WTC11 (cell line): ENCODE results near the gene INTS6L. TPM values are rescaled to one million over a fixed set of nuclear protein-coding genes. Genes with fewer than 3 reads are reported as not detected.

Experiments used
- ATAC-seq: fragments of 200-7000 bp; cut with Tn5 transposase; 2 replicates; pipeline ENCODE4 v1.10.0; 2021; ENCODE audit warnings: mild to moderate bottlenecking, moderate library complexity
- CTCF ChIA-PET: fragments of 300-600 bp; sonication (Branson Sonifier 250); formaldehyde crosslinking; loops from one replicate; lab custom pipeline; 2021; ENCODE audit warnings: antibody characterized with exemption; lab: Charles Lee
- POLR2A ChIA-PET: fragments of 350-600 bp; sonication (Branson Sonifier 250); formaldehyde crosslinking; loops from one replicate; lab custom pipeline; 2021; ENCODE audit warnings: antibody characterized with exemption; lab: Charles Lee
- DNase-seq: peaks from one replicate; pipeline ENCODE4 v3.0.0; 2021; ENCODE audit warnings: low spot score
- H3K27ac Mint-ChIP-seq: 2 replicates; pipeline ENCODE4 v1.8.0; 2021; ENCODE audit warnings: mixed read lengths
- H3K27me3 Mint-ChIP-seq: 2 replicates; pipeline ENCODE4 v1.8.0; 2021; ENCODE audit warnings: low read depth, mild to moderate bottlenecking, moderate library complexity, mixed read lengths
- H3K36me3 Mint-ChIP-seq: 2 replicates; pipeline ENCODE4 v1.8.0; 2021; ENCODE audit warnings: mixed read lengths
- H3K4me1 Mint-ChIP-seq: 2 replicates; pipeline ENCODE4 v1.8.0; 2022; ENCODE audit warnings: mixed read lengths
- H3K4me3 Mint-ChIP-seq: 2 replicates; pipeline ENCODE4 v1.8.0; 2021; ENCODE audit warnings: mild to moderate bottlenecking, moderate library complexity, mixed read lengths
- H3K9me3 Mint-ChIP-seq: 2 replicates; pipeline ENCODE4 v1.8.0; 2021; ENCODE audit warnings: mixed read lengths
- CBFB ChIP-seq: sonication (generic); formaldehyde crosslinking; IDR thresholded peaks from 2 replicates; pipeline ENCODE4 v1.8.1; 2022; ENCODE audit warnings: mild to moderate bottlenecking, low read depth, missing genetic modification reagents
- CREM ChIP-seq: sonication (generic); formaldehyde crosslinking; IDR thresholded peaks from 2 replicates; pipeline ENCODE4 v1.8.1; 2022; ENCODE audit warnings: mild to moderate bottlenecking, missing genetic modification reagents, moderate library complexity
- CTCF ChIP-seq: fragments of 200-600 bp; IDR thresholded peaks from 2 replicates; pipeline ENCODE4 v1.8.0; 2022; ENCODE audit warnings: antibody characterized with exemption
- E2F1 ChIP-seq: sonication (generic); formaldehyde crosslinking; IDR thresholded peaks from 2 replicates; pipeline ENCODE4 v1.8.0; 2022; ENCODE audit warnings: mild to moderate bottlenecking, missing genetic modification reagents
- FOXK1 ChIP-seq: sonication (generic); formaldehyde crosslinking; IDR thresholded peaks from 2 replicates; pipeline ENCODE4 v1.8.0; 2022; ENCODE audit warnings: mild to moderate bottlenecking, moderate library complexity, missing genetic modification reagents
- JUN ChIP-seq: sonication (generic); formaldehyde crosslinking; IDR thresholded peaks from 2 replicates; pipeline ENCODE4 v1.8.0; 2023; ENCODE audit warnings: mild to moderate bottlenecking, missing genetic modification reagents
- KAT7 ChIP-seq: sonication (generic); formaldehyde crosslinking; IDR thresholded peaks from 2 replicates; pipeline ENCODE4 v1.8.1; 2023; ENCODE audit warnings: missing genetic modification reagents, mild to moderate bottlenecking, borderline replicate concordance
- MAX ChIP-seq: sonication (generic); formaldehyde crosslinking; IDR thresholded peaks from 2 replicates; pipeline ENCODE4 v1.8.0; 2022; ENCODE audit warnings: mild to moderate bottlenecking, missing genetic modification reagents
- NFE2L1 ChIP-seq: sonication (generic); formaldehyde crosslinking; IDR thresholded peaks from 2 replicates; pipeline ENCODE4 v1.8.1; 2023; ENCODE audit warnings: missing genetic modification reagents
- NFYB ChIP-seq: sonication (generic); formaldehyde crosslinking; conservative IDR thresholded peaks from 2 replicates; pipeline ENCODE4 v1.8.0; 2022; ENCODE audit warnings: low read depth, missing genetic modification reagents
- RELA ChIP-seq: sonication (generic); formaldehyde crosslinking; IDR thresholded peaks from 2 replicates; pipeline ENCODE4 v1.8.1; 2022; ENCODE audit warnings: missing genetic modification reagents, mild to moderate bottlenecking, borderline replicate concordance
- SMAD4 ChIP-seq: sonication (generic); formaldehyde crosslinking; IDR thresholded peaks from 2 replicates; pipeline ENCODE4 v1.8.0; 2022; ENCODE audit warnings: mild to moderate bottlenecking, missing genetic modification reagents
- SOX15 ChIP-seq: fragments of 250-450 bp; sonication (Bioruptor Pico); IDR thresholded peaks from 2 replicates; pipeline ENCODE4 v1.9.0; 2021; ENCODE audit warnings: mild to moderate bottlenecking
- SP1 ChIP-seq: sonication (generic); formaldehyde crosslinking; conservative IDR thresholded peaks from 2 replicates; pipeline ENCODE4 v1.8.1; 2022; ENCODE audit warnings: missing genetic modification reagents
- TEAD1 ChIP-seq: sonication (generic); formaldehyde crosslinking; IDR thresholded peaks from 2 replicates; pipeline ENCODE4 v1.8.0; 2022; ENCODE audit warnings: mild to moderate bottlenecking, missing genetic modification reagents
- TEAD4 ChIP-seq: sonication (generic); formaldehyde crosslinking; IDR thresholded peaks from 2 replicates; pipeline ENCODE4 v1.8.0; 2022; ENCODE audit warnings: mild to moderate bottlenecking, missing genetic modification reagents
- USF2 ChIP-seq: sonication (generic); formaldehyde crosslinking; IDR thresholded peaks from 2 replicates; pipeline ENCODE4 v1.8.1; 2023; ENCODE audit warnings: mild to moderate bottlenecking, missing genetic modification reagents, moderate library complexity
- ZBTB21 ChIP-seq: sonication (generic); formaldehyde crosslinking; IDR thresholded peaks from 2 replicates; pipeline ENCODE4 v1.8.1; 2023; ENCODE audit warnings: mild to moderate bottlenecking, missing genetic modification reagents, borderline replicate concordance
- ZMAT4 ChIP-seq: fragments of 250-450 bp; sonication (Bioruptor Pico); IDR thresholded peaks from 2 replicates; pipeline ENCODE4 v1.9.0; 2021; ENCODE audit warnings: mild to moderate bottlenecking
- ZNF317 ChIP-seq: sonication (generic); formaldehyde crosslinking; IDR thresholded peaks from 2 replicates; pipeline ENCODE4 v1.8.1; 2023; ENCODE audit warnings: low read depth, mild to moderate bottlenecking, moderate library complexity, missing genetic modification reagents, borderline replicate concordance
- ZNF396 ChIP-seq: fragments of 250-450 bp; sonication (Bioruptor Pico); IDR thresholded peaks from 2 replicates; pipeline ENCODE4 v1.8.0; 2021; ENCODE audit warnings: mild to moderate bottlenecking, moderate library complexity, borderline replicate concordance
- ZNF423 ChIP-seq: fragments of 250-450 bp; sonication (Bioruptor Pico); IDR thresholded peaks from 2 replicates; pipeline ENCODE4 v2.1.2; 2022; ENCODE audit warnings: mild to moderate bottlenecking, moderate library complexity
- total RNA-seq: library from RNA; stranded (reverse); gene quantifications from 3 replicates; pipeline ENCODE4 v1.2.3, GENCODE V29; 2021

The INTS6L gene
- total RNA-seq, 1 experiment from 2014 or later: 5.4 TPM

- no peak for DNase-seq
- CTCF ChIA-PET: no interaction called here
- Mint-ChIP-seq H3K27me3 (no peaks in the 10 kb centered on the region), H3K4me1 (peaks cover 26% of the 10 kb centered on the region), H3K9me3 (no peaks in the 10 kb centered on the region), H3K4me3 (peak overlapping the region; percentile 85)
- TF ChIP-seq RELA: no peak
- no peak for TF ChIP-seq CREM
- TF ChIP-seq NFE2L1 (CRISPR knock-in tag): no peak
- TF ChIP-seq, all 79 proteins: peak for 0
- POLR2A ChIA-PET: no interaction called here
- Mint-ChIP-seq H3K36me3 (no peaks in the 10 kb centered on the region), H3K27ac (no peak overlapping the region)
- no peak for ATAC-seq
Measured at GRCh38 chrX:135522878-135523693, 2.6 kb downstream of the INTS6L start.

- DNase-seq (no peak), ATAC-seq (0 out of 2 replicates have a peak, but pooled peaks have one; percentile 39)
- no peaks in the 10 kb centered on the region for H3K36me3 Mint-ChIP-seq
- H3K27me3 Mint-ChIP-seq: no peaks in the 10 kb centered on the region
- H3K4me1 Mint-ChIP-seq: peaks cover 25% of the 10 kb centered on the region
- POLR2A ChIA-PET: no interaction called here
- no peaks in the 10 kb centered on the region for H3K9me3 Mint-ChIP-seq
- H3K27ac Mint-ChIP-seq: no peak overlapping the region
- TF ChIP-seq TEAD4 (CRISPR knock-in tag) (no peak), FOXK1 (CRISPR knock-in tag) (no peak), CBFB (CRISPR knock-in tag) (no peak), KAT7 (CRISPR knock-in tag) (no peak), E2F1 (CRISPR knock-in tag) (no peak), MAX (CRISPR knock-in tag) (no peak)
- no peak overlapping the region for H3K4me3 Mint-ChIP-seq
- CTCF ChIA-PET: interaction anchor here (1.5 kb wide), 1 partner anchor 15 kb away, joined by 4 read pairs; no protein-coding TSS in a partner anchor
Measured at GRCh38 chrX:135528254-135528653, 7.8 kb downstream of the INTS6L start.

- Mint-ChIP-seq H3K27me3 (no peaks in the 10 kb centered on the region), H3K36me3 (no peaks in the 10 kb centered on the region), H3K4me1 (peaks cover 22% of the 10 kb centered on the region), H3K9me3 (no peaks in the 10 kb centered on the region), H3K27ac (no peak overlapping the region), H3K4me3 (no peak overlapping the region)
- ChIA-PET POLR2A (no interaction called here), CTCF (no interaction called here)
- TF ChIP-seq ZBTB21 (CRISPR knock-in tag) (no peak), ZNF396 (CRISPR knock-in tag) (no peak), ZNF317 (CRISPR knock-in tag) (no peak), SP1 (CRISPR knock-in tag) (no peak), TEAD1 (CRISPR knock-in tag) (no peak), ZNF423 (CRISPR knock-in tag) (no peak), SMAD4 (CRISPR knock-in tag) (no peak), USF2 (no peak), ZMAT4 (CRISPR knock-in tag) (no peak), JUN (CRISPR knock-in tag) (no peak), SOX15 (CRISPR knock-in tag) (no peak), CTCF (no peak), NFYB (CRISPR knock-in tag) (no peak), CREM (no peak)
- no peak for ATAC-seq
- no peak for DNase-seq
Measured at GRCh38 chrX:135528756-135529155, 8.3 kb downstream of the INTS6L start.
